Measurements from ENCODE around the gene KRT36.

KRT36 gene

GRCh38 chr17:41535764-41536481 lies 46.2 kb upstream of the KRT36 start:
- DNase-seq (ENCODE audit: low read depth): no peak
- H3K4me3 ChIP-seq (replicated peaks; ENCODE audit: low read depth, low read length): no peak overlapping the region
- no peak for TF ChIP-seq CTCF (IDR thresholded peaks at IDR 0.05; ENCODE audit: low read length, missing control alignments)

- no peak for DNase-seq (ENCODE audit: low read depth)
- no peak overlapping the region for H3K4me3 ChIP-seq (replicated peaks; ENCODE audit: low read depth, low read length)
- TF ChIP-seq CTCF (IDR thresholded peaks at IDR 0.05; ENCODE audit: low read length, missing control alignments): no peak
Measured at GRCh38 chr17:41534899-41535546, 45.3 kb upstream of the KRT36 start.

- no peak for DNase-seq (ENCODE audit: low read depth)
- H3K4me3 ChIP-seq (replicated peaks; ENCODE audit: low read depth, low read length): no peak overlapping the region
- TF ChIP-seq CTCF (IDR thresholded peaks at IDR 0.05; ENCODE audit: low read length, missing control alignments): no peak
Measured at GRCh38 chr17:41533613-41534012, 43.9 kb upstream of the KRT36 start.

GRCh38 chr17:41532947-41533570 lies 43.3 kb upstream of the KRT36 start:
- DNase-seq (ENCODE audit: low read depth): no peak
- TF ChIP-seq CTCF (IDR thresholded peaks at IDR 0.05; ENCODE audit: low read length, missing control alignments): no peak
- H3K4me3 ChIP-seq (replicated peaks; ENCODE audit: low read depth, low read length): no peak overlapping the region

- no peak for TF ChIP-seq CTCF (IDR thresholded peaks at IDR 0.05; ENCODE audit: low read length, missing control alignments)
- H3K4me3 ChIP-seq (replicated peaks; ENCODE audit: low read depth, low read length): no peak overlapping the region
- no peak for DNase-seq (ENCODE audit: low read depth)
Measured at GRCh38 chr17:41531993-41532392, 42.3 kb upstream of the KRT36 start.

- TF ChIP-seq CTCF (IDR thresholded peaks at IDR 0.05; ENCODE audit: low read length, missing control alignments): no peak
- no peak overlapping the region for H3K4me3 ChIP-seq (replicated peaks; ENCODE audit: low read depth, low read length)
- peak; percentile 85 for DNase-seq (ENCODE audit: low read depth)
Measured at GRCh38 chr17:41530062-41531048, 40.6 kb upstream of the KRT36 start.
